ENCODE measurements around the gene OTULIN. TPM values are rescaled to one million over a fixed set of nuclear protein-coding genes. Genes with fewer than 3 reads are reported as not detected.
A peak's percentile ranks its signal among the peaks of the same experiment; 100 is the strongest.

The OTULIN gene
- total and polyA plus RNA-seq, 2 of the 13 experiments (the other 11 are each of a cell fraction or from before 2014, with no cell fraction given) = 7.0 to 34.8 TPM

- TF ChIP-seq AKNA (CRISPR knock-in tag; IDR thresholded peaks at IDR 0.05; ENCODE audit: borderline replicate concordance) (no peak), HNRNPLL (IDR thresholded peaks at IDR 0.05; ENCODE audit: low read depth, low read length, poor library complexity, severe bottlenecking) (no peak), REXO4 (CRISPR knock-in tag; IDR thresholded peaks at IDR 0.05; ENCODE audit: borderline replicate concordance) (no peak), RAD21 (CRISPR knock-in tag; IDR thresholded peaks at IDR 0.05) (peak; percentile 97), CEBPG (CRISPR knock-in tag; IDR thresholded peaks at IDR 0.05) (peak; percentile 40), ZNF232 (CRISPR knock-in tag; IDR thresholded peaks at IDR 0.05; ENCODE audit: borderline replicate concordance) (no peak), ZMYM4 (CRISPR knock-in tag; IDR thresholded peaks at IDR 0.05) (0 out of 2 replicates have a peak, but pooled peaks have one; percentile 38), CREB1 (IDR thresholded peaks at IDR 0.05) (no peak), CREB1 (CRISPR knock-in tag; IDR thresholded peaks at IDR 0.05) (peak; percentile 32; the same call in 1 of the 2 replicates), ZNF574 (CRISPR knock-in tag; IDR thresholded peaks at IDR 0.05) (0 out of 2 replicates have a peak, but pooled peaks have one; percentile 30), SMC3 (IDR thresholded peaks at IDR 0.05; ENCODE audit: low read length) (peak; percentile 100), FOXA3 (CRISPR knock-in tag; IDR thresholded peaks at IDR 0.05) (0 out of 2 replicates have a peak, but pooled peaks have one; percentile 14), MTERF4 (CRISPR knock-in tag; IDR thresholded peaks at IDR 0.05) (0 out of 2 replicates have a peak, but pooled peaks have one; percentile 2), ZNF230 (CRISPR knock-in tag; IDR thresholded peaks at IDR 0.05) (no peak), SIX1 (CRISPR knock-in tag; IDR thresholded peaks at IDR 0.05; ENCODE audit: borderline replicate concordance) (peak; percentile 31), RCOR2 (CRISPR knock-in tag; IDR thresholded peaks at IDR 0.05) (0 out of 2 replicates have a peak, but pooled peaks have one; percentile 20), FOSL2 (CRISPR knock-in tag; IDR thresholded peaks at IDR 0.05) (peak; percentile 31; the same call in 1 of the 2 replicates)
- TF ChIP-seq, protein P1, sequence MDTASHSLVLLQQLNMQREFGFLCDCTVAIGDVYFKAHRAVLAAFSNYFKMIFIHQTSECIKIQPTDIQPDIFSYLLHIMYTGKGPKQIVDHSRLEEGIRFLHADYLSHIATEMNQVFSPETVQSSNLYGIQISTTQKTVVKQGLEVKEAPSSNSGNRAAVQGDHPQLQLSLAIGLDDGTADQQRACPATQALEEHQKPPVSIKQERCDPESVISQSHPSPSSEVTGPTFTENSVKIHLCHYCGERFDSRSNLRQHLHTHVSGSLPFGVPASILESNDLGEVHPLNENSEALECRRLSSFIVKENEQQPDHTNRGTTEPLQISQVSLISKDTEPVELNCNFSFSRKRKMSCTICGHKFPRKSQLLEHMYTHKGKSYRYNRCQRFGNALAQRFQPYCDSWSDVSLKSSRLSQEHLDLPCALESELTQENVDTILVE (CRISPR knock-in tag; IDR thresholded peaks at IDR 0.05) = 0 out of 2 replicates have a peak, but pooled peaks have one; percentile 22
- TF ChIP-seq, protein P2, sequence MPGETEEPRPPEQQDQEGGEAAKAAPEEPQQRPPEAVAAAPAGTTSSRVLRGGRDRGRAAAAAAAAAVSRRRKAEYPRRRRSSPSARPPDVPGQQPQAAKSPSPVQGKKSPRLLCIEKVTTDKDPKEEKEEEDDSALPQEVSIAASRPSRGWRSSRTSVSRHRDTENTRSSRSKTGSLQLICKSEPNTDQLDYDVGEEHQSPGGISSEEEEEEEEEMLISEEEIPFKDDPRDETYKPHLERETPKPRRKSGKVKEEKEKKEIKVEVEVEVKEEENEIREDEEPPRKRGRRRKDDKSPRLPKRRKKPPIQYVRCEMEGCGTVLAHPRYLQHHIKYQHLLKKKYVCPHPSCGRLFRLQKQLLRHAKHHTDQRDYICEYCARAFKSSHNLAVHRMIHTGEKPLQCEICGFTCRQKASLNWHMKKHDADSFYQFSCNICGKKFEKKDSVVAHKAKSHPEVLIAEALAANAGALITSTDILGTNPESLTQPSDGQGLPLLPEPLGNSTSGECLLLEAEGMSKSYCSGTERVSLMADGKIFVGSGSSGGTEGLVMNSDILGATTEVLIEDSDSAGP (CRISPR knock-in tag; IDR thresholded peaks at IDR 0.05; ENCODE audit: borderline replicate concordance) = no peak; the same call in 1 of the 2 replicates
Measured at GRCh38 chr5:14727428-14727865, 62.9 kb downstream of the OTULIN start (continued).

Measured in HepG2 (cell line).